ENCODE data around the gene OR7A5.
"Not testable (repeated sequence)": the region's sequence is repeated elsewhere in the genome, so short reads cannot be mapped to it uniquely, and the experiment has no call there.

Gene OR7A5

GRCh38 chr19:14784730-14785101 is 50.3 kb downstream of the OR7A5 start:
- DNase-seq (ENCODE audit: low spot score), result peak; percentile 64

DNA sequence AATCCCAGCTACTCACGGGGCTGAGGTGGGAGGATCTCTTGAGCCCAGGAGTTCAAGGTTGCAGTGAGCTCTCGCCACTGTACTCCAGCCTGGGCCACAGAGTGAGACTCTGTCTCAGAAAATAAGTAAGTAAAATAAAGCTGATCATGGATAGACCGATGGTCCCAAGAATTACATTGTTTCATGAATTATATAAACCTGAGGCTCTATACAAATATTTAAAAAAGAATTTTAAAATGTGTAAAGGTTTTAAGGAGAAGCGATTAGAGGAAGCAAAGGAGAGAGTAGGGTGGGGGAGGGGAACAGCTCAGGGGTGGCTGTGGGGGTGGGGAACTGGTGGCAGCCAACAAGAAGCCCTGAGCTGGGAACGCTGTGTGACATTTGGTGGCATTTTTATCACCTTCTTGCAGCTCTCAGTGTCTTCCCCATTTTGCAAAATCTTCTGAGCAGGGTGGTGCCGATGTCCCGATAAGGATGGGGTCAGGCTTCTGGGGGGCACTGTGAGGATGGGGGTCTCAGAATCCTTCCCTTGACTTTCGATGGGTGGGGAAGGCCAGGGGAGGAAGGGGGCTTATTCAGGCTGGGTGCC is 51.5 kb downstream of the OR7A5 start:
- not testable (repeated sequence) for DNase-seq (ENCODE audit: low spot score)

DNA sequence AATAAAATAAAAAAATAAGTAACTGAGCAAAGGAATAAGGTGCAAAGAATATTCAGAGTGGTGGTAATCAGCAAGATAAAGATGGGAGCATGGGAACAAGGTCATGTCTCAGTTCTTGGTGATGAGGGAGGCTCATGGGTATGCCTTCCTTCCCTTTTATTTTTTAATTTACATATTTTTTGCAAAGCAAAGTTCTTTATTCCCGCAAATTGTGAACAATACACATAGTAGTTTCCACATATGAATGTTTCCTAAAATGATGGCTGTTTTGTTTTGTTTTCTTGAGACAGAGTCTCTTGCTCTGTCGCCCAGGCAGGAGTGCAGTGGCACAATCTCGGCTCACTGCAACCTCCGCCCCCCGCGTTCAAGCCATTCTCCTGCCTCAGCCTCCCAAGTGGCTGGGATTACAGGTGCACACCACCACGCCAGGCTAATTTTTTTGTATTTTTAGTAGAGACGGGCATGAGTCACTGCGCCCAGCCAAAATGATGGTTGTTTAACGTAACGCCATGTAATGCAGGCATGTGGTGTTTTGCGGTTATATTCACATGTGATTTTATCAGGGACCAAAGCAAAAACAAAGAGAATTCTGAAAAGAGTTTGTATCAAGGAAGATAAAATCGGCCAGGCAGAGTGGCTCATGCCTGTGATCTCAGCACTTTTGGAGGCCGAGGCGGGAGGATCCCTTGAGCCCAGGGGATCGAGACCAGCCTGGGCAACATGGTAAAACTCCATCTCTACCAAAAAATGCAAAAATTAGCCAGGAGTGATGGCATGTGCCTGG is 52.2 kb downstream of the OR7A5 start:
- DNase-seq (ENCODE audit: low spot score), result no peak

- not testable (repeated sequence) for DNase-seq (ENCODE audit: low spot score)
These were observed 53.1 kb downstream of the OR7A5 start for GRCh38 chr19:14781713-14782536.

- not testable (repeated sequence) for DNase-seq (ENCODE audit: low spot score)
These were observed 54.3 kb downstream of the OR7A5 start for GRCh38 chr19:14780622-14781225.

DNA sequence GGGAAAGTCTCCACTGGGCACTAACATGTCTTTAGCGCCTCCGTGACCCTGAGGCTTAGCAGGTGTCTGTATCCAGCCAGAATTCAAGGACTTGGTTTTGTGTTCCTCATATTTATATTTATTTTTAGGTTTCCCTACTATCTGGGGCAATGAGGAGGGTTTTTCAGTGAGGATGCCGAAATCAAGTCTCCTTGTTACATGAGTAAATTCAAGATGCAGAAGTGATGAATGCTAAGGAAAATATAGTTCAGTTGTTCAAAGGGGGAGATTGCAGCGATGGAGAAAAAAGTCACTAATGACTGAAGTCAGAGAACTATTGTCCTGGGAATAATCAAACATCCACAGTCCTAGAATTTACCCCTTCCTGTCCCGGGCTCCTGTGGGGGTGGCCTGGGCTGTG is 55.8 kb downstream of the OR7A5 start:
- DNase-seq (ENCODE audit: low spot score), result no peak

- DNase-seq (ENCODE audit: low spot score), result not testable (repeated sequence)
These were observed 56.7 kb downstream of the OR7A5 start, which contains the start of gene ADGRE2 for GRCh38 chr19:14778110-14778845. TSS of gene ADGRE2 (minus strand) at chr19:14778560. CDS start at chr19:14776756, 1,804 bp downstream.

GRCh38 chr19:14777645-14778044 is 57.3 kb downstream of the OR7A5 start:
- not testable (repeated sequence) for DNase-seq (ENCODE audit: low spot score)

Data from Ammon's horn (tissue), 1 donor.